GM19455 (cell line): ENCODE results near the gene ETV5.
A peak's percentile ranks its signal among the peaks of the same experiment; 100 is the strongest.

Experiments used
- ATAC-seq: cut with Tn5 transposase; IDR thresholded peaks from one replicate; pipeline ENCODE4 v1.9.1; 2021; ENCODE audit not compliant: unreplicated experiment

ETV5 gene

GRCh38 chr3:186070133-186070532 lies 38.8 kb downstream of the ETV5 start:
- ATAC-seq: no peak

- ATAC-seq: no peak
Observed at GRCh38 chr3:186069199-186069598, 39.7 kb downstream of the ETV5 start.

- no peak for ATAC-seq
Observed at GRCh38 chr3:186068243-186068552, 40.7 kb downstream of the ETV5 start.

GRCh38 chr3:186067360-186068242 lies 41.3 kb downstream of the ETV5 start:
- no peak for ATAC-seq

- ATAC-seq: peak; percentile 68
Observed at GRCh38 chr3:186060222-186060621, 48.7 kb downstream of the ETV5 start.

GRCh38 chr3:186059192-186059591 lies 49.7 kb downstream of the ETV5 start:
- no peak for ATAC-seq

GRCh38 chr3:186058225-186058624 lies 50.7 kb downstream of the ETV5 start:
- no peak for ATAC-seq

- no peak for ATAC-seq
Observed at GRCh38 chr3:186057594-186057993, 51.3 kb downstream of the ETV5 start.

- ATAC-seq: no peak
Observed at GRCh38 chr3:186054792-186055352, 54.0 kb downstream of the ETV5 start.

GRCh38 chr3:186053954-186054791 lies 54.7 kb downstream of the ETV5 start:
- ATAC-seq: no peak

GRCh38 chr3:186052096-186052840 lies 56.6 kb downstream of the ETV5 start:
- no peak for ATAC-seq

- no peak for ATAC-seq
Observed at GRCh38 chr3:186049001-186049400, 59.9 kb downstream of the ETV5 start.

- no peak for ATAC-seq
Observed at GRCh38 chr3:186048119-186048518, 60.8 kb downstream of the ETV5 start.

GRCh38 chr3:186046838-186047237 lies 62.1 kb downstream of the ETV5 start:
- ATAC-seq: no peak

GRCh38 chr3:186044968-186045367 lies 63.9 kb downstream of the ETV5 start:
- no peak for ATAC-seq

GRCh38 chr3:186044427-186044826 lies 64.5 kb downstream of the ETV5 start:
- no peak for ATAC-seq

- no peak for ATAC-seq
Observed at GRCh38 chr3:186042521-186043202, 66.2 kb downstream of the ETV5 start.

- ATAC-seq: no peak
Observed at GRCh38 chr3:186042036-186042435, 66.9 kb downstream of the ETV5 start.

GRCh38 chr3:186038360-186038759 lies 70.5 kb downstream of the ETV5 start:
- ATAC-seq: no peak

- no peak for ATAC-seq
Observed at GRCh38 chr3:186035277-186035676, 73.6 kb downstream of the ETV5 start.

- no peak for ATAC-seq
Observed at GRCh38 chr3:186032321-186032720, 76.6 kb downstream of the ETV5 start.
